ENCODE measurements around the gene PDSS2.

Gene PDSS2

DNA sequence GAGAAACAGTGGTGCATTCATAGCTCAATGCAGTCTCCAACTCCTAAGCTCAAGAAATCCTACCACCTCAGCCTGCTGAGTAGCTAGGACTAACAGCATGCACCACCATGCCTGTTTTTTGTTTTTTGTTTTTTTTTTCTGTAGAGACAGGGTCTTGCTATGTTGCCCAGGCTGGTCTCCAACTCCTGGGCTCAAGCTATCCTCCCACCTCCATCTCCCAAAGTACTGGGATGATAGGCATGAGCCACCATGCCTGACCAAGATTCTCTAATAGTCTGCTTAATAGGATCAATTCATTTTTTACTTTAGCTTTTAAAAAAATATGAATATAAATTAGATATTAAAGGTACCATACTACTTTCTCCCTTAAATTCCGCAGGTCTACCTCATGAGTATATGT is 191.7 kb downstream of the PDSS2 start:
- Mint-ChIP-seq H3K27me3 (ENCODE audit: low read depth, poor library complexity) (no peaks in the 10 kb centered on the region), H3K4me1 (no peaks in the 10 kb centered on the region), H3K4me3 (no peak overlapping the region), H3K27ac (no peak overlapping the region), H3K9me3 (no peaks in the 10 kb centered on the region), H3K36me3 (ENCODE audit: low read depth) (no peaks in the 10 kb centered on the region)
- DNase-seq: no peak
- TF ChIP-seq, protein P1, sequence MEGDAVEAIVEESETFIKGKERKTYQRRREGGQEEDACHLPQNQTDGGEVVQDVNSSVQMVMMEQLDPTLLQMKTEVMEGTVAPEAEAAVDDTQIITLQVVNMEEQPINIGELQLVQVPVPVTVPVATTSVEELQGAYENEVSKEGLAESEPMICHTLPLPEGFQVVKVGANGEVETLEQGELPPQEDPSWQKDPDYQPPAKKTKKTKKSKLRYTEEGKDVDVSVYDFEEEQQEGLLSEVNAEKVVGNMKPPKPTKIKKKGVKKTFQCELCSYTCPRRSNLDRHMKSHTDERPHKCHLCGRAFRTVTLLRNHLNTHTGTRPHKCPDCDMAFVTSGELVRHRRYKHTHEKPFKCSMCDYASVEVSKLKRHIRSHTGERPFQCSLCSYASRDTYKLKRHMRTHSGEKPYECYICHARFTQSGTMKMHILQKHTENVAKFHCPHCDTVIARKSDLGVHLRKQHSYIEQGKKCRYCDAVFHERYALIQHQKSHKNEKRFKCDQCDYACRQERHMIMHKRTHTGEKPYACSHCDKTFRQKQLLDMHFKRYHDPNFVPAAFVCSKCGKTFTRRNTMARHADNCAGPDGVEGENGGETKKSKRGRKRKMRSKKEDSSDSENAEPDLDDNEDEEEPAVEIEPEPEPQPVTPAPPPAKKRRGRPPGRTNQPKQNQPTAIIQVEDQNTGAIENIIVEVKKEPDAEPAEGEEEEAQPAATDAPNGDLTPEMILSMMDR (IDR thresholded peaks at IDR 0.05): no peak

DNA sequence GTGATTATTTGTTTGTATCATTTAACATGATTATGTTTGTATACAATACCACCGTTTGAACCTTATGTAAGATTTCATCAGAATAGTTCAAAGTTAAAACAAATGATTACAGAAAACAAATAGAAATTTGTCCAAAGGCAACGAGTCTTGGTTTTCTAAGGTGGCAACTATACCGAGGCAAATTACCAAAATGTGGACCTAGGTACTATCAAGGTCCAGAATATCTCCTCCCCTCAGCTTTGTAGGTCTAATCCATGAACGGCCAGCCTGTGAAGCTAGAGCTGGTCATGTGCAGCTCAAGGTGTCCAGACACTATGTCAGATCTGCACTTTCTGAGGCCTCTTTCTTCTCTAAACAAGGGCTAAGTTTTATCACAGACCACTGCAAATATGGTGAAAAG is 192.4 kb downstream of the PDSS2 start:
- H3K9me3 Mint-ChIP-seq: no peaks in the 10 kb centered on the region
- H3K36me3 Mint-ChIP-seq (ENCODE audit: low read depth): peaks cover 4% of the 10 kb centered on the region
- H3K4me1 Mint-ChIP-seq: no peaks in the 10 kb centered on the region
- TF ChIP-seq, protein P1 (IDR thresholded peaks at IDR 0.05): no peak
- no peak overlapping the region for H3K27ac Mint-ChIP-seq
- H3K27me3 Mint-ChIP-seq (ENCODE audit: low read depth, poor library complexity): no peaks in the 10 kb centered on the region
- no peak overlapping the region for H3K4me3 Mint-ChIP-seq
- DNase-seq: no peak

DNA sequence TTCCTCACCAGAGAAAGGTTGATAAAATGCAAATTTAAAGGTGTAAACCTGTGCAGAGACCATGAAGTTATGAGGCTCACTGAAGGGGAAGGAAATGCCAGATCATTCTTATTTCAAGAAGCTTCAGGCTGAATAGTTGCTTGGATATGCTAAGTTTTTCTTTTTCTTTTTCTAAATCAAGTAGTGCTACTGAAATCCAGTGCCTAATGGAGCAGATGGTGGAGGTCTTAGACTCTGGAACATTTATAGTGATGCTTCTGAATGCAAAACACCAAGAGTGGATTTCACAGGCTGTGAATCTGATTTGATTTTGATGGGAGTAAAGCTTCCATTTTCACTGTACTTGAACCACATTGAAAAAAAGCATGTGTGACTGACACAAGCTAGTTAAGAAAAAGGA is 192.8 kb downstream of the PDSS2 start:
- H3K27ac Mint-ChIP-seq: no peak overlapping the region
- H3K36me3 Mint-ChIP-seq (ENCODE audit: low read depth): peaks cover 5% of the 10 kb centered on the region
- H3K27me3 Mint-ChIP-seq (ENCODE audit: low read depth, poor library complexity): no peaks in the 10 kb centered on the region
- no peak overlapping the region for H3K4me3 Mint-ChIP-seq
- H3K9me3 Mint-ChIP-seq: no peaks in the 10 kb centered on the region
- no peak for DNase-seq
- H3K4me1 Mint-ChIP-seq: no peaks in the 10 kb centered on the region
- TF ChIP-seq, protein P1 (IDR thresholded peaks at IDR 0.05): no peak

DNA sequence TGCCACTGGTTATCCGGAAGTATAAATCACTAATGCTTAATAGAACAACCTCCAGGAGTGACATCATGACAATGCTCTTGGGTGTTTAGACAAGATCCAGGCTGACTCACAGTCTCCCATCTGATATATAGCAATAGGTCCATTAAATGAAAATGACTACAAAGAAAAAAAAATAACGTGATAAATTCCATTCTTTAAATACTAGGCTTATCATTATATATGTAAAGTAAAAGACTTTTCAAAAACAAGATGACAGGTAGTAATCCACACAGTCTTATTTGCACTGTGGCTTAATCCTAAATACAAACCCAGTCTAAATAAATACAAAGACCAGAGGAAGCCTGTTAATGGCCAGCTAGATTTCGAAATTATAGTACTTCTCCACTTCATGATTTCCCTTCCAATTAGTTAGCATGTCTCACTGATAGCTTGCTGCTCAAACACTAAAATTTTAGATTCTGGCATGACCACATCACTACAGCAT is 195.0 kb downstream of the PDSS2 start:
- Mint-ChIP-seq H3K4me3 (no peak overlapping the region), H3K27ac (no peak overlapping the region), H3K4me1 (no peaks in the 10 kb centered on the region), H3K27me3 (ENCODE audit: low read depth, poor library complexity) (no peaks in the 10 kb centered on the region), H3K9me3 (no peaks in the 10 kb centered on the region), H3K36me3 (ENCODE audit: low read depth) (peaks cover 13% of the 10 kb centered on the region)
- TF ChIP-seq, protein P1 (IDR thresholded peaks at IDR 0.05): no peak
- DNase-seq: no peak

DNA sequence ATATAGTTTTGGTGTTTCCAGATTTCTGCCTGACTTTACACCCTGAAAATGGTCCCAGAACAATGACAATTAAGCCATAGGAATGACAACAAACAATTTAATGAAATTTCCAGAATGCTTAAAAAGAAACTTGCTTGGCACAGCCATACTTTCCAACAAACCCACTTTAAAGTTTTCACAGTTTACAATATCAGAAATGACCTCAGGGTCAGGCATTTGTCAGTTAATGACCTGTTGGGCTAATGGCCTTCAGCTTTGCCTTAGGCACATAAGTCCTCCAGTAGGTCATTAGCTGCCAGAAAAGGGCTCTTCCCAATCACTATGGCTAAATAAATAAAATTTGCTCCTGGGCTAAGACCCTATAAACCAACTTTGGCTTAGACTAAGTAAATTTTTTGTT is 199.4 kb downstream of the PDSS2 start:
- Mint-ChIP-seq H3K27ac (no peak overlapping the region), H3K36me3 (ENCODE audit: low read depth) (peaks cover 13% of the 10 kb centered on the region), H3K4me3 (no peak overlapping the region), H3K9me3 (no peaks in the 10 kb centered on the region), H3K4me1 (no peaks in the 10 kb centered on the region), H3K27me3 (ENCODE audit: low read depth, poor library complexity) (no peaks in the 10 kb centered on the region)
- TF ChIP-seq, protein P1 (IDR thresholded peaks at IDR 0.05): no peak
- no peak for DNase-seq

DNA sequence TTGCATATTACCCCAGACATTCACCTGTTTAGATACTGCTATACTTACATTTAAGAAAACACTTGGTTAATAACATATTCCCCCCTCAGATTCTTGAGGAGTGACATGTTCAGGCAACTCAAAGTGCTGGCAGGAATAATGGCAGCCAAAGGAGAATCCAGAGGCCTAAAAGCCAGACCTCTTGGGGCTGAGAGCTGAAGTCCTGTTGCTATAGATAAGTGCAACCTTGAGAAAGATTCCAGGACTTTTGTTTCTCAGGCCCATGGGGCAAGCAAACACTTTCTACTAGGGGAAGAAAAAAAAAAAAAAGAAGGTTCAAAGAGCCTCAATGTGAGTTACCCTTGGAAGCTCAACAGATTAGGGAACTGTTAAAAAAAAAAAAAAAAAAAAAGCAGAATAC is 211.2 kb downstream of the PDSS2 start:
- DNase-seq: no peak
- peaks cover 8% of the 10 kb centered on the region for H3K4me1 Mint-ChIP-seq
- H3K9me3 Mint-ChIP-seq: no peaks in the 10 kb centered on the region
- no peaks in the 10 kb centered on the region for H3K27me3 Mint-ChIP-seq (ENCODE audit: low read depth, poor library complexity)
- TF ChIP-seq, protein P1 (IDR thresholded peaks at IDR 0.05): no peak
- H3K27ac Mint-ChIP-seq: peak overlapping the region; percentile 77
- no peaks in the 10 kb centered on the region for H3K36me3 Mint-ChIP-seq (ENCODE audit: low read depth)
- H3K4me3 Mint-ChIP-seq: no peak overlapping the region
